Inflammatory macrophage (primary cell): ENCODE data around the gene VRK2.
A peak's percentile ranks its signal among the peaks of the same experiment; 100 is the strongest.
"Not testable (repeated sequence)": the region's sequence is repeated elsewhere in the genome, so short reads cannot be mapped to it uniquely, and the experiment has no call there.

Source experiments
- DNase-seq, 2 donors: peaks; one replicate each; pipeline ENCODE4 v3.0.0-alpha.2; 2020 to 2022

VRK2 gene

DNA sequence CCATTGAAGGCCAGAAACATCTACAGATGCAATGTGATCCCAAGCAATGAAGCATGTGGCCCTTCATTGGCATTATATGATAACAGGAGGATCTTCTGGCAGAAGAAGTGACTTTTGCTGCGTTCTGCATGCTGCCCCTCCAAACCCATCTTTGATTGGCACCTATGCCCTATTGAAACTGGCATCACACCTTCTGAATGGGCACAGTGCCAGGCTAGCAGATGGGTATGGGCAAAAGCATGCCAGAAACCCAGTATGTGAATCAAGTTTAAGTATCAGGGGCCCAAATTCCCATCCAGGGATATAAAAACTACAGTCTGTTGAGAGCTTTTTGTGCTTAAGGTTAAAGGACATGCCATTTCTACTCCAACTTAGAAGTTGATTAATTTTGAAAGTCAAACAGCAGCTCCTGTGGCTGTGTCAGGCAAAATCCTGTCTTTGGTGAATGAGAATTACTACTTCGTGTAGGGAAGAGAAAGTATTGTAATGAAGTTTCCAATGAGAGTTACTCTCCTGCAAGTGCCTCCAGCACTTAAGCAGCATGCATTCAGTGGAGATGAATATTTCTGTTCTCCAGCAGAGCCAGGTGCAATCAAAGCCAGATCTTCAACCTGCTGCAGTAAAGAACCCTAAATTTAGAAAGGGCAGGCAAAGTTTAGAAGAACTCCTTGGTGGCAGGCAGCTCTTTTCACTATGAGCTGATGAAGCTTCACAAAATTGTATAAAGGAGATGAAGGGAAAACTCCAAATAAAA, 8.6 kb downstream of the VRK2 start:
- DNase-seq, result no peak

- DNase-seq, result peak in 1 of 2 donors; percentile 14
Measured at GRCh38 chr2:58056192-58056916, 9.7 kb downstream of the VRK2 start.

GRCh38 chr2:58057707-58058530, 11.3 kb downstream of the VRK2 start:
- DNase-seq, result no peak

DNA sequence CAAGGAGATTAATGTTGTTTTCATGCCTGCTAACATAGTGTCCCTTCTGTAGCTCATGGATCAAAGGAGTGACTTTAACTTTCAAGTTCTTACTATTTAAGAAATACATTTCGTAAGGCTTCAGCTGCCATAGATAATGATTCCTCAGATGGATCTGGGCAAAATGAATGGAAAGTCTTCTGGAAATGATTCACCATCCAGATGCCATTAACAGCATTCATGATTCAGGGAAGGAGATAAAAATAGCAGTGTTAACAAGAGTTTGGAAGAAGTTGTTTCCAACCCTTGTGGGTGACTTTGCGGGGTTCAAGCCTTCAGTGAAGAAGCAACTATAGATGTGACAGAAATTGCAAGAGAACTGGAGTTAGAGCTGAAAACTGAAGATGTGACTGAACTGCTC, 17.0 kb downstream of the VRK2 start:
- no peak for DNase-seq

DNA sequence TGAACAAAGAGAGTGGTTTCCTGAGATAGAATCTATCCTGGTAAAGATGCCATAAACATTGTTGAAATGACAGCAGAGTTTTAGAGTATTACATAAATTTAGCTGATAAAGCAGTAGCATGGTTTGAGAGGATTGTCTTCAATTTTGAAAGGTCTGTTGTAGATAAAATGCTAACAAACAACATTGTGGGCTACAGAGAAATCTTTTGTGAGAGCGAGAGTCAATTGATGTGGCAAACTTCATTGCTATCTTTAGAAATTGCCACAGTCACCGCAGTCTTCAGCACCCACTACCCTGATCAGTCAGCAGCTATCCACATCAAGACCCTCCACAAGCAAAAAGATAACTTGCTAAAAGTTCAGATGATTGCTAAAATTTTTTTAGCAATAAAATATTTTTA, 17.5 kb downstream of the VRK2 start:
- DNase-seq, result no peak

GRCh38 chr2:58065248-58065647, 18.6 kb downstream of the VRK2 start:
- DNase-seq, result no peak

DNA sequence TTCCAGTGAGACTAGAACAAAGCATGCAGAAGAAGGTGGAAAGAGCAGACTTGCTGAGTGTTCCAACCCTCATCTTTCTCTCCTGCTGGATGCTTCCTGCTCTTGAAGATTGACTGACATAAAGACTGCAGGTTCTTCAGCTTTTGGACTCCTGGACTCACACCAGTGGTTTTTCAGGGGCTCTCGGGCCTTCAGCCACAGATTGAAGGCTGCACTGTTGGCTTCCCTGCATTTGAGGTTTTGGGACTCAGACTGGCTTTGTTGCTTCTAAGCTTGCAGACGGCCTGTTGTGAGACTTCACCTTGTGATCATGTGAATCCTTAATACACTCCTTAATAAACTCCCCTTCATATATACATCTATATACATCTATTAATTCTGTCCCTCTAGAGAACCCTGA, 20.4 kb downstream of the VRK2 start:
- no peak for DNase-seq

GRCh38 chr2:58070765-58071164, 24.2 kb downstream of the VRK2 start:
- DNase-seq, result no peak

- DNase-seq, result no peak
Measured at GRCh38 chr2:58072102-58072501, 25.5 kb downstream of the VRK2 start.

DNA sequence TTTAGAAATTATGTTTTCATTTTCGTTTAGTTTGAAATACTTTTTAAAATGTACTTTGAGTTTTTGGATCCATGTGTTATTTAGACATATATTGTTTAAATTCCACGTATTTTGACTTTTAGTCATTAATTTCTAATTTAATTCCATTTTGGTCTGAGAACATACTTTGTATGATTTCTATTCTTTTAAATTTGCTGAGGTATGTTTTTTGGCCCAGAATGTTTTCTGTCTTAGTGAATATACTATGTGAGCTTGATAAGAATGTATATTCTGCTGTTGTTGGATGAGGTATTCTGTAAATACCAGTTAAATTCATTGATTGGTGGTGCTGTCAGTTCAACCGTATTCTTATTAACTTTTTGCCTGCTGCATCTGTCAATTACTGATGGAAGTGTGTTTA, 26.4 kb downstream of the VRK2 start:
- DNase-seq, result no peak

DNA sequence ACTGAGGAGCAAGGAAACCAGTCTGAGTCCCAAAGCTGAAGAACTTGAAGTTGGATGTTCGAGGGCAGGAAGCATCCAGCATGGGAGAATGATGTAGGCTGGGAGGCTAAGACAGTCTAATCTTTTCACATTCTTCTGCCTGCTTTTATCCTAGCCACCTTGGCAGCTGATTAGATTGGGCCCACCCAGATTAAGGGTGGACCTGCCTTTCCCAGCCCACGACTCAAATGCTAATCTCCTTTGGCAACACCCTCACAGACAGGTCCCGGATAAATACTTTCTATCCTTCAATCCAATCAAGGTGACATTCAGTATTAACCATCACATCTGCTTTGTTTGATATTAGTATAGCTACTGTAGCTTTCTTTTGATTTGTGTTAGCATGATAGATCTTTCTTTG, 27.1 kb downstream of the VRK2 start:
- DNase-seq, result no peak

DNA sequence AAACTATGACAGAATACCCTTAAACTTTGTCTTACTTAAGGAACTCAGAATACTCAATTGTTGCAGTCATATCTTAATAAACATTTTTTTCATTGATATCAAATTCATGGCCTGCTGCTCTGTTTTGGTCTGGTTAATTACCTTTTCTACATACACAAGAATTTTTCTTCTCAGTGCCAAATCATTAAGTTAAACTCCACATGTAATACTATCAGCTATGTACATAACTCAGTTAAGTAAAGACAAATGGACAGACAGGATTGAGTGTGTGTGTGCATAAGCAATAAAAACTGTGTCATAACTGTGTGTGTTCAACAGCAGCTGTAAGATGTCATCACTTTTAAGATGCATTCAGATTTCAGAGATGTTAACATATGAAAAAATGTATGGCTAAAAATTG, 34.4 kb downstream of the VRK2 start:
- DNase-seq, result no peak

- no peak for DNase-seq
Measured at GRCh38 chr2:58089081-58089480, 42.5 kb downstream of the VRK2 start.

- DNase-seq, result not testable (repeated sequence)
Measured at GRCh38 chr2:58092772-58093171, 46.2 kb downstream of the VRK2 start.

DNA sequence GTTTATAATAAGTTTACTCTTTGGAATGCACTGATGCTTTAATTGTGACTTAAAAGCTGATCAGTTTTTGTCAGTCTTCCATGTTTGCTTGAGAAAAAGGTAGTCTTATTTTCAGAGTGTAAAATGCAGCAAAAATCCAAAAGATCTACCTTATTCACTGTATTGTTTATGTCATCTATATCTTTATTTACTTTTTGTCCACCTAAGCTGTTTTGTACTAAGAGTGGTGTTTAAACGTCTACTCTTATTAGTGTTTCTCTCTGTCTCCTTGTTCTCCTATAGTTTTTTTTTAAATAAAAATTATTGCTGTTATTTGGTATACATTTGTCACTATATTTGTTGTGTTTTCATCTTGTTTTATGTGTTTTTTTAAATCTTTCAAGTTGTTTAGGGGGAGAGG, 50.4 kb downstream of the VRK2 start:
- no peak for DNase-seq

- DNase-seq, result peak in 1 of 2 donors; percentile 54
Measured at GRCh38 chr2:58098254-58099095, 51.9 kb downstream of the VRK2 start.

GRCh38 chr2:58099096-58099769, 52.6 kb downstream of the VRK2 start:
- DNase-seq, result no peak

GRCh38 chr2:58101500-58101899, 54.9 kb downstream of the VRK2 start:
- DNase-seq, result no peak

GRCh38 chr2:58106896-58107295, 60.3 kb downstream of the VRK2 start:
- no peak for DNase-seq

- peak; percentile 94 to 96 for DNase-seq
Measured at GRCh38 chr2:58107803-58108710, 61.5 kb downstream of the VRK2 start.

- no peak for DNase-seq
Measured at GRCh38 chr2:58109481-58109880, 62.9 kb downstream of the VRK2 start.
